Liver (tissue), 3 donors: ENCODE data around the gene FGD2.

Experiments used
- CTCF ChIP-seq: fragments of 150-350 bp; IDR thresholded peaks from 2 replicates; pipeline ENCODE4 v1.5.1; 2017; ENCODE audit warnings: improper control_type of control experiment, low read depth, low read length; ENCODE audit not compliant: missing input control
- GABPA ChIP-seq, 2 donors: IDR thresholded peaks in 1 of 2; conservative IDR thresholded peaks in 1 of 2; 2 replicates each; pipeline ENCODE4 v1.6.1; 2016; ENCODE audit warnings: antibody characterized with exemption in 2 of 2, mild to moderate bottlenecking in 1 of 2, moderate library complexity in 1 of 2
- JUND ChIP-seq, 2 donors: IDR thresholded peaks; 2 replicates each; pipeline ENCODE4 v1.6.1; 2016; ENCODE audit warnings: antibody characterized with exemption in 2 of 2
- RAD21 ChIP-seq, 2 donors: IDR thresholded peaks; 2 replicates each; pipeline ENCODE4 v1.6.1; 2016; ENCODE audit warnings: antibody characterized with exemption in 2 of 2, mild to moderate bottlenecking in 2 of 2
- RXRA ChIP-seq, 2 donors: IDR thresholded peaks; 2 replicates each; pipeline ENCODE4 v1.6.1; 2017 to 2018; ENCODE audit warnings: antibody characterized with exemption in 2 of 2, mild to moderate bottlenecking in 1 of 2
- SP1 ChIP-seq: IDR thresholded peaks from 2 replicates; pipeline ENCODE4 v1.6.1; 2018; ENCODE audit warnings: antibody characterized with exemption, mild to moderate bottlenecking
- TAF1 ChIP-seq: conservative IDR thresholded peaks from 2 replicates; pipeline ENCODE4 v1.6.1; 2016; ENCODE audit warnings: antibody characterized with exemption, mild to moderate bottlenecking
- ZBTB33 ChIP-seq: IDR thresholded peaks from 2 replicates; pipeline ENCODE4 v1.6.1; 2016; ENCODE audit warnings: antibody characterized with exemption
- TF ChIP-seq, protein P1 (sequence below): IDR thresholded peaks from 2 replicates; pipeline ENCODE4 v1.6.1; 2016; ENCODE audit warnings: antibody characterized with exemption, mild to moderate bottlenecking
- donor health status: healthy.
- donor health status: healthy.

DNA sequence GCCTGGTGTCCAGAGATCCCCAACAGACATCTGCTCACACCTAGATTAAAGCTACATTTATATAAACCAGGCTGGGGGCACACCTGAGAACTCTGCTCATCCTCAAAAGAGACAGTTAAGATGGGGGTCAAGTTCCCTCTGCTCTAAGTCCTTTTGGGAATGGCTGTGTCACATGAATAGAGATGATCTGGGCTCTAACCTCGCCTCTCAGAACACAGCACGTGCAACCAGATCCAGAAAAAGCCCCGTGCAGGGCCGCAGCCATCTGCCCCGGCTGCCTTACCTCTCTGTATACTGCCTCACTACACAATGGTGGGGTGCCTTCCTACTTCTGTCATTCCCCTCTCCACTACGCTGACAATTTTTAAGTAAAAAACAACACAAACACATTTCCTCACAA, 25.3 kb upstream of the FGD2 start:
- TF ChIP-seq RAD21 (IDR thresholded peaks at IDR 0.05) (no peak), CTCF (no peak), JUND (IDR thresholded peaks at IDR 0.05) (no peak), ZBTB33 (no peak), SP1 (no peak), RXRA (IDR thresholded peaks at IDR 0.05) (no peak), TAF1 (no peak), GABPA (IDR thresholded peaks at IDR 0.05 in 1 of 2, conservative IDR thresholded peaks at IDR 0.05 in 1 of 2) (no peak)
- TF ChIP-seq, protein P1, sequence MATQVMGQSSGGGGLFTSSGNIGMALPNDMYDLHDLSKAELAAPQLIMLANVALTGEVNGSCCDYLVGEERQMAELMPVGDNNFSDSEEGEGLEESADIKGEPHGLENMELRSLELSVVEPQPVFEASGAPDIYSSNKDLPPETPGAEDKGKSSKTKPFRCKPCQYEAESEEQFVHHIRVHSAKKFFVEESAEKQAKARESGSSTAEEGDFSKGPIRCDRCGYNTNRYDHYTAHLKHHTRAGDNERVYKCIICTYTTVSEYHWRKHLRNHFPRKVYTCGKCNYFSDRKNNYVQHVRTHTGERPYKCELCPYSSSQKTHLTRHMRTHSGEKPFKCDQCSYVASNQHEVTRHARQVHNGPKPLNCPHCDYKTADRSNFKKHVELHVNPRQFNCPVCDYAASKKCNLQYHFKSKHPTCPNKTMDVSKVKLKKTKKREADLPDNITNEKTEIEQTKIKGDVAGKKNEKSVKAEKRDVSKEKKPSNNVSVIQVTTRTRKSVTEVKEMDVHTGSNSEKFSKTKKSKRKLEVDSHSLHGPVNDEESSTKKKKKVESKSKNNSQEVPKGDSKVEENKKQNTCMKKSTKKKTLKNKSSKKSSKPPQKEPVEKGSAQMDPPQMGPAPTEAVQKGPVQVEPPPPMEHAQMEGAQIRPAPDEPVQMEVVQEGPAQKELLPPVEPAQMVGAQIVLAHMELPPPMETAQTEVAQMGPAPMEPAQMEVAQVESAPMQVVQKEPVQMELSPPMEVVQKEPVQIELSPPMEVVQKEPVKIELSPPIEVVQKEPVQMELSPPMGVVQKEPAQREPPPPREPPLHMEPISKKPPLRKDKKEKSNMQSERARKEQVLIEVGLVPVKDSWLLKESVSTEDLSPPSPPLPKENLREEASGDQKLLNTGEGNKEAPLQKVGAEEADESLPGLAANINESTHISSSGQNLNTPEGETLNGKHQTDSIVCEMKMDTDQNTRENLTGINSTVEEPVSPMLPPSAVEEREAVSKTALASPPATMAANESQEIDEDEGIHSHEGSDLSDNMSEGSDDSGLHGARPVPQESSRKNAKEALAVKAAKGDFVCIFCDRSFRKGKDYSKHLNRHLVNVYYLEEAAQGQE = no peak
